Skin of body (tissue), 2 donors: ENCODE measurements around the gene KIF5C. TPM values are rescaled to one million over a fixed set of nuclear protein-coding genes. Genes with fewer than 3 reads are reported as not detected.

ENCODE experiments used
- DNase-seq: peaks from one replicate; lab custom pipeline; 2025; lab: John Stamatoyannopoulos, UW
- total RNA-seq: library from RNA; depleted of rRNA; stranded (reverse); fragments of >200 nt; gene quantifications from one replicate; pipeline ENCODE4 v1.2.3, GENCODE V29; 2014

Gene KIF5C
- total RNA-seq, 1 donor from 2014 or later = 2.3 TPM

DNA sequence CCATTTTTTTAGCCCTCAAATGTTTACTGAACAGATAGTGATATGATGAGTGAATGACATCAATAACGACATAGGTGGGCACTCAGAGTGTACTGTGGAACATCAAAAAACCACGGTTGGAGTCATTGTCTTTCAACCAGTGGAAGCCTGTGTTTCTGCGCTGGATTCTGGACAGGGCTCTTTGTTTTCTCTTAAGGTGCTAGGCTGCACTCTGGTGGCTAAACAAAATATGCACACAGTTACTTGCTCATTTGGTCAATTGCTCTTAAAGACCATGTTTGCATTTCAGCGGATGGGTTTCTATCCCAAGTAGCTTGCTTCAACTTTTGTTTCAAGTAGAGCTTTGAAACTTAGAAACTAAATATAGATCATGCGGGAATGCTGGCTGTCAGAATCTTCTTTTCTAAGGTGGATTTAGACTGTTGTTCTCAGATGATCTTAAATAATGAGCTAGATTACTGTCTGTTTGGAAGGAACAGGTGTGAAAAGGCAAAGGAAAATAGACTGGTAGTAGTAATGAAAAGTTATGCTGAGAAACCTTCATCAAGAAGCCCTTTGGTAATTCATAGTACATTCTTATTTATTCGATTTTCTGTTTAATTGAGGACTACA is 115.0 kb downstream of the KIF5C start:
- DNase-seq = peak; percentile 68

DNA sequence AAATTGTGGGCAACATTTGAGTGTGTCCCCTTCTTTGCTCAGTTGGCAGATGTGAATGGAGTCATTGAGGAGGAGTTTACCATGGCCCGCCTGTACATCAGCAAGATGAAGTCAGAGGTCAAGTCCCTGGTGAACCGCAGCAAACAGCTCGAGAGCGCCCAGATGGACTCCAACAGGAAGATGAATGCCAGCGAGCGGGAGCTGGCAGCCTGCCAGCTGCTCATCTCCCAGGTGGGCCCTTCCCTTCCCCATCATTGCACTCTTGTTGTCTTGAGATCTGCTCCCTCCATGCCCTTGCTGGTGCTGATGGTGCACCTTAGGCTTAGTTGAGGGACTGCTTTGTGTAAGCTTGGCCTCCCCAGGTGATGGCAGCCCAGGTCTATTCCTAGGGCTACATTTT is 115.9 kb downstream of the KIF5C start:
- DNase-seq = no peak

DNA sequence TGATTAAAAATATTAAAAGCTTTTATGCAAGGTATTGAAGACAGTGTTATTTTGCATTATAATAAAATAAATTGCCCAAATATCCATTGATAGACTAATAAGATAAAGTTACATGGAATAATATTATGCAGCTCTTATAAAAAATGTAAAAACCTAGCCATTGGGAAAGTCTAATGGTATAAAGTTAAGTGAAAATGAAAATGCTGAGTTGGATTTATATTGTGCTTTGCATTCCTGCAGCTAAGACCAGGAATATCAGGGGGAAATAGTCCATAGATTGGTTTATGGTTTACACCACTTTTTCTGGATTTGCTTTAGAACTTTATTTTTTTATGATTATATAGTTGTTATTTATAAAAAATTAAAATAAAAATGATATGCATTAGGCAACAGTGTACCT is 117.4 kb downstream of the KIF5C start:
- no peak for DNase-seq

DNA sequence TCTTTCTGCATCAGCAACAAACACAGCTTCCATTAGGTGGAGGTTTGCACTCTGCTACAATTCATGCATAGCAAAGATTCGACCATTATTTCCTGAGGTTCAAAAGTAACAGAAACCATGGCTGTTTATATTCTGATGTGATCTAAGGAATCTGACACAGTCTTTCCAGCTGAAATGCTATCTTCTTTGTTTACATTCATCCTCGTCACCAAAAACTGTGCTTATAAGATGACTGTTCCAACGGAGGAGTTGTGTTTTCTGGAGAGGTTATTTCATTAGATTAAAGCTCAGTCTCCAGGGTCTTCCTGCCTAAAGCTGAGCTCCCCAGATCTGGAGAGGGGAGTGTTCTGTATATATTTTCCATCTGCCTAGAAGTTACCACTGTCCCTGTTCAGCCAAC is 118.3 kb downstream of the KIF5C start:
- DNase-seq = no peak

DNA sequence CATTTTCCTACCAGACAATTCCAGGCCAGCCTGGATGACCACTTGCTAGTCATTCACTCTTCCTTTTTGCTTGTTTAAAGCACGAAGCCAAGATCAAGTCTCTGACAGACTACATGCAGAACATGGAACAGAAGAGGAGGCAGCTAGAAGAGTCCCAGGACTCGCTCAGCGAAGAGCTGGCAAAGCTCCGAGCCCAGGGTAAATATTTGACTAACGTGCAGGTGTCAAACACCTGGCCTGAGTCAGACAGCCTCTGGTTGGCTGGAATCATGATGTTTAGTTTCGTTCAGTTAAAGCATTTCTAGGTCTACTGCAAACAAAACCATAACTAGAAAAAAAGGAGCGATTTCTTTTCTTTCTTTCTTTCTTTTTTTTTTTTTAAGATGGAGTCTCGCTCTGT is 119.3 kb downstream of the KIF5C start:
- no peak for DNase-seq

DNA sequence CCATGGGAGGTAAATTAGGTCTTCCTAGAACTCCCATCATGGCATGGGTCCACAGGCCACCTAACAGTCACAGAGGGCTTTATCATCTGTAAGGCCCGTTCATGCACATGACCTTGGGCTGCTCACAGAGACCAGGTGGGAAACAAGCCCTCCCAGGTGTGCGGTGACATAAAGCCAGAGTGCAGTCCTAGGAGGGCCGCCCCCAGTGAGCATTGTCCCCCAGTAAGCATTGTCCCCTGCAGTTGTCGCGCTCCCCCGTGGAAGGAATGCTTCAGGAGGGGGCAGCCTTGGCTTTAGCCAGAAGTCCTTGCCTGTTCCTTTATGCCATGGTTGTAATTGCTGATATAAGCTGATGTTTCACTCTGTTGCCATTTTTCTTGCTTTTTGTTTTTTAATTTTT is 121.8 kb downstream of the KIF5C start:
- DNase-seq = no peak

DNA sequence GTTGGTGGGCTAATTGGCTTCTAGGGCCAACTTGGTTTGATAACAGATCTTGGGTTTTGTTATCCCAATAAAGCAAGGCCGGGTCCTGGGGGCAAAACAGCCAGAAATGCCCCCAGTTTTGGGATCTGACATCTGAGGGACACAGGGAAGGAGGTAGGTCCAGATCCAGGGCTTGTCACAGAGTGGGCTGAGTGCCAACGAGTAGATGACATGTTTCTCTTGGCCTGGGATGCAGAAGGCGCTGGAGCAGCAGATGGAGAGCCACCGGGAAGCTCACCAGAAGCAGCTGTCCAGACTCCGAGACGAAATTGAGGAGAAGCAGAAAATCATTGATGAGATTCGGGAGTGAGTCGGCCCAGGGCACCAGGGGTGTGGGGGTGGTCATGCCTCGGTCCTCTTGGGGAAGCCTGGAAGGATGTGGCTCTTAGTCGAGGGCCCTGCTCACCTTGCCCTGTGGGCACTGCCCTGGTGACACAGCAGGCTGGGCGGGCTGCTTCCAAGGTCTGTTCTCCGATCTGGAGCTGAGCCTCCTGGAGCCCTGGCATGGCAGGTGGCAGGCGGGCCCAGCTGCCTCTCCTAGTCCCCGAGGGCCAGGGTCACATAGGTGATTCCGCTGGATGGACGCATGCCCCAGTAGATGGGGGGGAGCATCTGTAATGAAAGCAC is 123.3 kb downstream of the KIF5C start:
- no peak for DNase-seq

DNA sequence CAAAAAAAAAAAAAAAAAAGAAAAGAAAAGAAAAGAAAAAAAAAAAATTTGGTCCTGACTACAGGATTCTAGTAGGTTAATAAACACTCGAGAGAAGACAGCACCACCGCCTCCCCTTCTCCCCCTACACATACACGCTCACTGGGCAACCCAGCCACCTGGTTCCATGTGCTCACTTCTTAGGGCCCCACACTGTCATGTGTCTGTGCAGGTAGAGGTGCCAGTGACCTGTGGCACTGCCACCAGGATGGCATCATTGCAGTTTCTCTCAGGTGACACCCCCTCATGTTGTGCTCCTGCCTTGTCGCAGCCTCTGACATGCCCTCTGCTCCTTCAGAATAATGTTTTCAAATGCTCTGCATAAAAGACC is 123.8 kb downstream of the KIF5C start:
- no peak for DNase-seq

DNA sequence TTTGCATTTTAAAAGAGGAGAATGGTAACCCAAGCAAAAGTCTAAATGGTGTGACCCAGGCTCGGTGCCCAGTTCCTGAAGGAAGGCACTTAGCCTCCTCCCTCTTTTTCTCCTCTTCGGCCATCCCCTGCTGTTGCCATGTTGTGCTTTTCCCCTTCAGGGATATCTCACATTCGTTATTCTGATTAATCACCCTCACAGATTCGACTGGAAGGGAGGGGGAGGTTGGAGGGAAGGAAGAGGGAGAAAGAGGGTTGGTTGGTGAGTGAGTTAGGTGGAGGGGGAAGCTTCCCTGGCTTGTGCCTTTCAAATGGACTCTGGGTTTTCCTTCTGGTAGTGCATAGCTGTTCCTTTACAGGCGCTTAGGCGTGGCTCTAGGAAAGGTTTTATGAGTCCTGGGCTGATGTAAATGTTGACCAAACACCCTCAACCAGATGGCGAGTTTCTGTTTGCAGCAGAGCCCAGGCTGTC is 124.5 kb downstream of the KIF5C start:
- no peak for DNase-seq

DNA sequence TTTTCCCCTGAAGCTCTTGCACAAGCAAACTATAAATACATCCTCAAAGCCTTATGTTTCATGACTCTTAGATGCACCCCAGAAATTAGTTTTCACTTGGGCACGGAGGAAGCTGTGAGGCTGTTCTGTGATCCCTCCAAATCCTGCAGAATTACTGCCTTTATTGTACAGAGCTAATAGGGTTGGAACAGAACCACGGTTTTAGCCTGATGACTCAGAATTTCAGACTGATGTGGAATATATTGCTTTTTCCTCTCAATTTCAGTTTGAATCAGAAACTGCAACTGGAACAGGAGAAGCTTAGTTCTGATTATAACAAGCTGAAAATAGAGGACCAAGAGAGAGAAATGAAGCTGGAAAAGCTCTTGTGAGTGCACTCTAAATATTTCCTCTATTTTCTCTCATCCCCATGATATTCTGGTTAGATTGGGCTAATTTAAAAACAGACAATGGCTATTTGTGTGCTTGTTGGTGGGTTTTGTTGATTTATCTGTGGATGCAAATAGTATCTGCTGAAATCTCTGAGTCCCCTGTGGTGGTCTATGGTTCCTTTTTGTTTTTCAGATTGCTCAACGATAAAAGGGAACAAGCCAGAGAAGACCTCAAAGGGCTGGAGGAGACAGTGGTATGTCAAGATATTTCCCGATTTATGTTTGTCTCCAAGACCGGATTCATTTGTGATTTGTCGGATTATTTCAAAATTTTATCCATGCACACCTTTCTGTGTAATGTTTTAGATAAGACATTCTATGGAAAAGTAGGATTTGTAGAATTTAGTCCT is 125.3 kb downstream of the KIF5C start:
- no peak for DNase-seq

DNA sequence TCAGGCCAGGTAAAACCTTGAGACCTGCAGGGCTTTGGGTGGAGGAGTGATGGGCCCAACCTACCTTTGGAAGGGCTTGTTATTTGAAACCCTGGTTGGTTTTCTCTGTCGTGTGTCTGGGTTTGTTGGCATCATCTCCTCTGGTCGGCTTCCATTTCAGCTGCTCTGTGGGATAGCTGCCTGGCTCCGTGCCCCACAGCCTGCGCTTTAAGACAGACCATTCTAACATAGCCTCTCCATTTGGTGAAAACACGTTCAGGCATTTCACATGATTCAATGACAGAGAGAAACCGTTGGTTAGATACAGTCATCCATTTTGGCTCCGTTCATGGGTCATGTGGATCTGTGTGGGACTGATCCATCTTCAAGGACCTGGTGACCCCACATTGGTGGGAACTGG is 126.5 kb downstream of the KIF5C start:
- DNase-seq = no peak

DNA sequence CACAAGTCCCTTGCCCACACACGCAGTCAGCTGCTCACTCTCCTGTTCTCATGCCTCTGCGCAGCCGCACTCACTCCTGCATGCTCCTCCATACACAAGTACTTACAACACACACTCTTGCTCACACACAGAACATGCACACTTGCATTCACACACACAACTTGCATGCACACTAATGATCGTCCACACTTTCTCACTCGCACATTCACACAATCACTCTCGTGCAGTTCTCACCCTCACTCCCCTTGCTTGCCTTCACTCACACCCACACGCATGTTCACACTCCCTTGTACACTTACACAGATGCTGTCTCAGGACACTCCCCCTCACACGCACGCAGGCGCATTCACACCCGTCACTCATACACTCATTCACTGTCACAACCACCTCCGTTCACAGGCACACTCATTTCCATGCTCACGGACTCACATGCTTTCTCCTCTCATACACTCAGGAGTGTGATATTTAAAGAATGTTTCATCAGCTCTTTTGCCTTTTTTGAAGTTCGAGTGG is 127.4 kb downstream of the KIF5C start:
- no peak for DNase-seq

DNA sequence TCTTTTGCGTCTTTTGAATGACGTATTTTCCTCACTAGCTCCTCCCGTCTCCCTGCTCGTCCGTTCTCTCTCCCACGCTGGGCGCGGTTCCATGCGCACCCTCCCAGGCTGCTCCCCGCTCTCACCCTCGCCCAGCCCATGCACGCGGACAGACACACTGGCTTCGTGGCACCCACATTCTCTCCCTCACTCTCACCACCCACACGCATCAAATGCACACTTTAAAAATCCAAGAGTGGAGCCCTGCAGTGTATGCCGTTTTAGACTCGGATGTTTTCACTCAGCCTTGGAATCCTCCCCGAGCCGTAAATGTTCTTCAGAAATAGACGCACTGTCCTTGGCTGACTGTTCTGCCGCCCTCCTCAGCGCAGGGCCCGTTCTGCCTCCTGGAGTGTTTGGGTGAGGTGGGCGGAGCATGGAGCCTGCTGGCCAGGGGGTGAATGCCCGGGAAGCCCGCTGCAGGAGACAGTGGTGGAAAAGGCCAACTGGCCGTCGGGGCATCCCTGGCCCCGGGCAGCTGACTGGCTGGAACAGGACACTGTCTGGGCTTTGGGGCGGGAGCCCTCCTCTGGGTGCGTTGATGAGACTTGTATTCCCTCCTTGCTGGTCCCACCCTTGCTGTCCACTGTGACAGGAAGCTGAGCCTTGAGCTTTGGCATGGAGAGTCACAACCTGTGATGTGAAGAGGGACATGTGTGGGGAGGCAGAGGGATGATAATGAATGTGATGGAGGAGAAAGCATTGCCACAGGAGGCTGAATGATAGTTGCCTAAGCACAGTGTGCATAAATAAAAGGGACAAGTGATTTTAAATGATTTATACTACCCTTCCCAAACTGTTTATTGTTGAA is 128.1 kb downstream of the KIF5C start:
- DNase-seq = no peak

DNA sequence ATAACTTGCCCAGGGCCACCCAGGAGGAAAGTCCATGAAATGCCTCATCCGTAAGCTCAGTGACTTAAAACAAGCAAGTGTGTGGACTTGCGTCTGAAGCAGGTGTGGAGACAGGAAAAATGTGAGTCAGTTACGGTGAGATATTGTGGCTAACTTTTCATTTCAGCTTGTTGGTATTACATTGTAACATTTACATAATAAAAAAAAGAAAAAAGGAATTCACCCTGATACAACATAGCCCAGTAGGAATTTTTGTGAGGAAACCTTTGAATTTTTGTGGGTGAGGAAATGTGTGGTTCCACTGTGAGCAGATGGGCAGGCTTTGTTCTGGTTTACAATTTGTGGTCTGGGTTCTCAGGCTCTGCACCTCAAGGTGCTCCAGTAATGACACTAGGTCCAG is 129.8 kb downstream of the KIF5C start:
- DNase-seq = no peak

DNA sequence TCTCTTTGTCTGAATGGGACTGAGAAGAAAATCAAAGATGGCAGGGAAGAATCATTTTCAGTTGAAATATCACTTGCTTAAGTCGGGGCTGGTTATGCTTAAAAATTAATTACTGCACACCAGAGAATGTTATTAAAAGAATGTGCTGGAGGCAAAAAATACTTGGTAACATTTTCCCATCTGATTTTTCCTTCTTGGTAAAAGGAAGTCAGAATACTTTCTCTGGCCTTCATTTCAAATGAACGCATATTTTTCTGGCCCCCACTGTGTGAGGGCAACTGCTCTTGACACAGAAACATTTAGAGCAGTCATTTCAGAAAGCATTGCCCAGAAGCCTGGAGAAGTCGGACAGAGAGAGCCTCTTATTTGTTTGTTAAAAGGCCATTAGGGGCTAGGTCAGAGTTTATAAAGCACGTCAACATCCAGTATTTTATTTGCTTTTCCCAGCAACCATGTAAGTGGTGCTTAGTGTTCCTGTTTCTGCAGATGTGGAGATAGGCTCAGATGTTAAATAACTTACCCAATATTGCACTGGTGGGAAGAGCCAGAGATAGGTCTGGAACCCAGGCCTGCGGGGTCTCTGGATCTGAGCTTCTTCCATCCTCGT is 130.5 kb downstream of the KIF5C start:
- DNase-seq = no peak

DNA sequence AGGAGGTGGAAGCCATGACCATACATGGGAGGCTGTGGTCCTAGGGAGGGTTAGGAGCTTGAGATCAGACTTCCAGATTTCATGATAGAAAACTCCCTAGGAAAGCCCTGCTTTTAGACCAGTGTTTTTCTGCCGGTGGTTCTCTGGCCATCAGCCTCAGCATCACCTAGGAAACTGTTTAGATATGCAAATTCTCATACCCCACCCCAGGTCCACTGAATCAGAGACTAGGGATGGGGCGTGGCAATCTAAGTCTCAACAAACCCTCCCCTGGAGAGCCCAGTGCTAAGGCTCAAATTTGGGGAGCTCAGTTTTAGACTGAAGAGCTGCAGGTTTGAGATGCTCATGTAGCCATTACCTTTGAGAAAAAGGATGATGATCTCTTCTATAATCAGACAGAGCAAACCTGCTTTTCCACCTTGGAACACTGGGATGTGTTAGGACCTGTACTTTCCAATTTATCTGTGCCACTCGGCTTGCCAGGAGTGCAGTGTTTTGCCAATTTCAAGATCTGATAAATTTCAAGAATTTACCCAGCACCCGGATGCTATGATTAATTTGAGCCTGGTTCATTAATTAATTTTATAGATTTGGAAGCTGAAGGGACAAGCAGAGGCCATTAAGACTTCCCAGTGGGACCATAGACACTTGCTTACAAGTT is 132.0 kb downstream of the KIF5C start:
- no peak for DNase-seq

DNA sequence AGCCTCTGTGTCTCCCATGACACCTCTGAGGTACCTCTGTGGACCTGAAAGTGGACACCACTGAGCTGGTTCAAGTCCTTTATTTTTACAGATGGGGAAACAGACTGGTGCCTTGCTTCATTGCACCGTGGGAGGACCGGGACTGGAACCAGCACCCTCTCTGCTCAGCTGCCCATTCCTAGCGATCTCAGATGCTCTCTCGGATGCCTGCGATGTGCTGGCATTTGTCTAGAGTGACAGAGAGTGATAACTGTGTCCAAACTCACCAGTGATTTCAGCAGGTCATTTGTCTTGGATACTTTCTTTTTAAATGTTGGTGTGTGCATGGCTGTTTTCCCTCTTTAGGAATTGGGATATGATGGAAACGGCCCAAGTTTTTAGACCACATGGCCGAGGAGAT is 133.4 kb downstream of the KIF5C start:
- no peak for DNase-seq

DNA sequence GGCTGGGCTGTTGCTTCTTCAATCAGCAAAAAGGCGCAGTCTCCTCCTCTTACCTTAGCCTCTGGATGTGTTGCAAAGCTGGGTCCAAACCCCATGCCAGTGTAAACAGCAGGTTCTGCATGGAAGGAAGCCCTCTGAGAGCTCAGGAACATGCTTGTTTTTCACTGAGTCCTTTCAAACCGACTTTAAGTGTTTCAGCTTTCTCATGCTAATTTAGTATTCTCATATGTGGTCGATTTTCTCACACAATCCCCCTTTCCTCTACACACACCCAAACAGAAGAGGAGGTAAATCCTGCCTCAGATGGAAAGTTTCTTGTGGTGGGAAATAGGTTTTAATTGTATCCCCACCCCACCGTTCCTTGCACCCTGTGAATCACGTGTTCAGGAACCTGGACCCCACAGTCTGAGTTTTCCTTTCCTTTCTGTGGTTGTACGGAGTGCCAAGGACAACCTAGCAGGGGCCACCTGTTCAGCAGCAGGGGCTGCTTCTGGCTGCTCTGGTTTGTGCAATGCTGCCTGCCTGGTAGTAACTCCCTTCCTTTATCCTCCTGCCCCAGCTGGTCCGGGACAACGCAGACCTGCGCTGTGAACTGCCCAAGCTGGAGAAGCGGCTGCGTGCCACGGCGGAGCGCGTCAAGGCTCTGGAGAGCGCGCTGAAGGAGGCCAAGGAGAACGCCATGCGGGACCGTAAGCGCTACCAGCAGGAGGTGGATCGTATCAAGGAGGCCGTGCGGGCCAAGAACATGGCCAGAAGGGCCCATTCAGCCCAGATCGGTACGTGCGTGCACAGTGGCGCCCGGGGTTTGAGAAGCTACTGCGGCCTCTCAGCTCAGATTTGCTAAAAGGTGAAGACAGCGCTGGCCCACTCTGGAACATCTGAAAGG is 134.8 kb downstream of the KIF5C start:
- no peak for DNase-seq

DNA sequence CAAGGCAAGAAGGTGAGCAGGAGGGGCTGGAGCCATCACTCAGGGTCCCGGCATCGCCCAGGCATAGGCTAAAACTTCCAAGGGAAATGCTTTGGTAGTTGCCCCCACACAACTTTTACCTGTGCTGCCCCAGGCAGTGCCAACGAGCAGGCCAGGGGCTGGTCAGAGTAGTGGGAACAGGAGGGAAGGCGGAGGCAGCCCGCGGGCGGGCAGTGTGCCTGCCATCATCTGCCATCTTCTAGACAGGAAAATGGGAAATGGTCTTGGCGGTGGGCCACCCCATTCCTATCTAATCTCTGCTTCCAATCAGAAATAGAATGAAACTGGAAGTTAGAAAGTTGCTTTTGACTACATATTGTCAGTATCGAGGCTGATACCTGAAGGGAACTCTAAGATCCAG is 137.5 kb downstream of the KIF5C start:
- DNase-seq = no peak

DNA sequence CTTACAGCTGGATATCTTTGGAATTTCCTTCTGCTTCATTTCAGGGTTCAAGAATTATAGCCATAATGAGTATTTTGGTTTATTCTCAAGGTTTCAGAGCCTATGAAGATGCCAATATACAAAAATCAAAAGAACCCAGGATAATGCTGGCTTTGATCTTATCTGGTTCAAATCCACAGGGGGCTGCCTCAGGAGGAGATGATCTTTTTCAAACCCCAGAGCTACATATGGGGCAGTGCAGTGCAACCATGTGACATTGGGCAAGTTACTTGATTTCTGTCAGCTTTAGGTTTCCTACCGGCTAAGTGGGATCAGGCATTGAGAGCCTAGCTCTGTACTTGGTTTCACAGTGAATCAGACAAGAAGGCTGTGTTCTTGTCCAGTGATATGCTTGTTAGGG is 140.5 kb downstream of the KIF5C start:
- DNase-seq = no peak
